ENCODE results near the gene INPP5E. TPM values are rescaled to one million over a fixed set of nuclear protein-coding genes. Genes with fewer than 3 reads are reported as not detected.

The INPP5E gene
- total RNA-seq, 1 donor, result 12.5 TPM

GRCh38 chr9:136445799-136446198 is 6.2 kb upstream of the INPP5E start:
- TF ChIP-seq CTCF (IDR thresholded peaks at IDR 0.05; ENCODE audit: insufficient read depth, low read length), result no peak
- DNase-seq (ENCODE audit: low read depth), result no peak
- no peak overlapping the region for H3K4me3 ChIP-seq (ENCODE audit: low read depth, low read length)

DNA sequence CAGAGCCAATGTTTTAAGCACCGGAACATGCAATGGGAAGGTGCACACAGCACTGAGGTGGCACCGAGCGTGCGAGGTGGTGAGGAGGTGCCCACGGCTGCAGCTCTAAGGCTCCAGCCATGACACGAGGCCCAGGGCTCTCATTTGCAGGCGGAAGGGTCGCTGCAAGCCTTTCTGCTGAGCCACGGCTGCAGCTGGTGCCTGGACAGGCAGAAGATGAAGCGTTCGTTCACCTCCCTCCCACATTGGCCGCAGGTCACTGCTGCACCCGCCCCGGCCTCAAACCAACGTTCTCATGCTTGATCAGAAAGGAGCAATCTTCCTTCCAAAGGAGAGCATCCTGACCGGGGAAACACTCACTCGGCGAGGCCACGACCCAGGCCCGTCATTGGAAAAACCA is 4.5 kb upstream of the INPP5E start:
- no peak for DNase-seq (ENCODE audit: low read depth)
- no peak overlapping the region for H3K4me3 ChIP-seq (ENCODE audit: low read depth, low read length)
- no peak for TF ChIP-seq CTCF (IDR thresholded peaks at IDR 0.05; ENCODE audit: insufficient read depth, low read length)

GRCh38 chr9:136443687-136444086 is 4.0 kb upstream of the INPP5E start:
- TF ChIP-seq CTCF (IDR thresholded peaks at IDR 0.05; ENCODE audit: insufficient read depth, low read length), result no peak
- H3K4me3 ChIP-seq (ENCODE audit: low read depth, low read length), result no peak overlapping the region
- no peak for DNase-seq (ENCODE audit: low read depth)

DNA sequence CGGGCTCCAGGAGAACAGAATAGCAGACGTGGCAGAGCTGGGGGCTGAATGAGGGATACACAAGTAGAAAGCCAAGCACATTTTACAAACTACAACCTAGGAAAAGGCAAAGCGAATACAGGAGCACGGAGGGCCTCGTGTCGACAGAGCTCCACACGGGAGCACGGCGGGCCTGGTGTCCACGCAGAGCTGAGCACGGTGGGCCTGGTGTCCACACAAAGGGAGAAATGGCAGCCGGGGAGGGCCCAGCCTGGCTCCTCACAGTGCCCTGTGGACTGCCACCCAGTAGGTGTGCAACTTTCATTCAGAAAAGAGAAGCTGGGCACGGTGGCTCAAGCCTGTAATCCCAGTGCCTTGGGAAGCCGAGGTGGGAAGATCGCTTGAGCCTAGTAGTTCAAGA is 3.4 kb upstream of the INPP5E start:
- DNase-seq (ENCODE audit: low read depth), result no peak
- TF ChIP-seq CTCF (IDR thresholded peaks at IDR 0.05; ENCODE audit: insufficient read depth, low read length), result no peak
- H3K4me3 ChIP-seq (ENCODE audit: low read depth, low read length), result no peak overlapping the region

DNA sequence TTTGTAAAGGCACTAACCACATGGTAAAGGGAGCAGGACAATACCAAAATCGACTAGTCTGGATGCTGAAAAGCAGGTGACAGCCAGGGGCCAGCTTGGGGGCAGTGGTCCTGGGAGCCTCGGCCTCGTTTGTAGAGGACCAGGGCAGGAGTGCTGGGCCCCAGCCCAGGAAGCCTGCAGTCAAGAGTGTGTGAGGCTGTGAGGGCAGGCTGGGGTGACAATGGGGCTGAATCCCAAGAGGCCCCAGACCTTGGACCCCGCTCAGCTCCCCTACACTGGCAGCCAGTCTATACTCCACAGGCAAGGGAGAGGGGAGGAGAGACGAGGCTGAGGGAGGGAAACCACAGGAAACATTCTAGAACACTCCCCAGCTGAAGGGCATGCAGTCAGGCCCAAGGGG is 2.6 kb upstream of the INPP5E start:
- no peak for DNase-seq (ENCODE audit: low read depth)
- H3K4me3 ChIP-seq (ENCODE audit: low read depth, low read length), result no peak overlapping the region
- no peak for TF ChIP-seq CTCF (IDR thresholded peaks at IDR 0.05; ENCODE audit: insufficient read depth, low read length)

GRCh38 chr9:136441681-136442245 is 2.1 kb upstream of the INPP5E start:
- no peak for DNase-seq (ENCODE audit: low read depth)
- no peak for TF ChIP-seq CTCF (IDR thresholded peaks at IDR 0.05; ENCODE audit: insufficient read depth, low read length)
- H3K4me3 ChIP-seq (ENCODE audit: low read depth, low read length), result no peak overlapping the region

- TF ChIP-seq CTCF (IDR thresholded peaks at IDR 0.05; ENCODE audit: insufficient read depth, low read length), result no peak
- no peak overlapping the region for H3K4me3 ChIP-seq (ENCODE audit: low read depth, low read length)
- DNase-seq (ENCODE audit: low read depth), result no peak
These were observed 1.6 kb upstream of the INPP5E start for GRCh38 chr9:136441191-136441680.
